PC-3 (cell line): ENCODE data around the gene ZNF3. TPM values are rescaled to one million over a fixed set of nuclear protein-coding genes. Genes with fewer than 3 reads are reported as not detected.

ENCODE experiments used
- ATAC-seq: fragments of 200-7000 bp; cut with Tn5 transposase; 2 replicates; pipeline ENCODE4 v1.9.1; 2020; ENCODE audit warnings: mild to moderate bottlenecking, moderate library complexity
- BruUV-seq: library from RNA; stranded (reverse); fragments of 400-500 nt; replicated peaks from 2 replicates; lab custom pipeline; 2021; lab: Mats Ljungman, UMichigan
- CTCF ChIA-PET: fragments of 300-600 bp; sonication (Branson Sonifier 250); formaldehyde crosslinking; loops from one replicate; lab custom pipeline; 2022; ENCODE audit warnings: antibody characterized with exemption; lab: Charles Lee
- POLR2A ChIA-PET: fragments of 300-600 bp; sonication (Branson Sonifier 250); formaldehyde crosslinking; loops from one replicate; lab custom pipeline; 2022; ENCODE audit warnings: antibody characterized with exemption; ENCODE audit not compliant: unreplicated experiment; lab: Charles Lee
- DNase-seq: peaks from one replicate; pipeline ENCODE4 v3.0.0-alpha.2; 2015
- H2AFZ ChIP-seq: fragments of 300-600 bp; sonication (generic); 2 replicates; pipeline ENCODE4 v1.6.0; 2016; ENCODE audit warnings: antibody characterized with exemption, low read length
- H3F3A ChIP-seq: fragments of 300-600 bp; sonication (generic); one replicate; pipeline ENCODE4 v1.6.0; 2017; ENCODE audit warnings: antibody characterized with exemption, low read length, control low read depth, mild to moderate bottlenecking; ENCODE audit not compliant: unreplicated experiment
- H3K27ac ChIP-seq: fragments of 300-600 bp; sonication (generic); 2 replicates; pipeline ENCODE4 v1.5.1; 2016; ENCODE audit warnings: mild to moderate bottlenecking, low read length
- H3K27me3 ChIP-seq: fragments of 300-600 bp; sonication (generic); 2 replicates; pipeline ENCODE4 v1.6.1; 2016; ENCODE audit warnings: low read length, mixed read lengths
- H3K36me3 ChIP-seq: fragments of 300-600 bp; sonication (generic); 2 replicates; pipeline ENCODE4 v1.6.1; 2016; ENCODE audit warnings: low read depth, mixed run types, low read length, mixed read lengths
- H3K4me1 ChIP-seq: fragments of 300-600 bp; sonication (generic); 2 replicates; pipeline ENCODE4 v1.5.1; 2016; ENCODE audit warnings: low read length; ENCODE audit not compliant: insufficient read depth
- H3K4me2 ChIP-seq: fragments of 300-600 bp; sonication (generic); 2 replicates; pipeline ENCODE4 v1.6.0; 2016; ENCODE audit warnings: low read length
- H3K4me3 ChIP-seq: fragments of 300-600 bp; sonication (generic); 2 replicates; pipeline ENCODE4 v1.5.1; 2016; ENCODE audit warnings: mild to moderate bottlenecking, low read length, mixed read lengths
- H3K79me2 ChIP-seq: fragments of 300-600 bp; sonication (generic); 2 replicates; pipeline ENCODE4 v1.6.1; 2017; ENCODE audit warnings: low read length, mixed read lengths
- H3K9ac ChIP-seq: fragments of 300-600 bp; sonication (generic); 2 replicates; pipeline ENCODE4 v1.6.0; 2016; ENCODE audit warnings: mild to moderate bottlenecking, low read length
- H3K9me2 ChIP-seq: fragments of 300-600 bp; sonication (generic); replicated peaks from 2 replicates; pipeline ENCODE4 v1.6.1; 2016; ENCODE audit warnings: mixed run types, low read length, mixed read lengths
- H3K9me3 ChIP-seq: fragments of 300-600 bp; sonication (generic); 2 replicates; pipeline ENCODE4 v1.6.1; 2016; ENCODE audit warnings: low read length, mixed read lengths
- H4K20me1 ChIP-seq: fragments of 300-600 bp; sonication (generic); 2 replicates; pipeline ENCODE4 v1.6.1; 2016; ENCODE audit warnings: low read length, mixed read lengths
- CTCF ChIP-seq: fragments of 300-600 bp; sonication (generic); conservative IDR thresholded peaks from 2 replicates; pipeline ENCODE4 v1.5.1; 2017; ENCODE audit warnings: antibody characterized with exemption, low read depth, mild to moderate bottlenecking, low read length
- EZH2 ChIP-seq: fragments of 300-600 bp; sonication (generic); IDR thresholded peaks from one replicate; pipeline ENCODE4 v1.6.1; 2017; ENCODE audit warnings: antibody characterized with exemption, mild to moderate bottlenecking, low read length; ENCODE audit not compliant: unreplicated experiment
- EZH2phosphoT487 ChIP-seq: fragments of 300-600 bp; sonication (generic); IDR thresholded peaks from 2 replicates; pipeline ENCODE4 v1.6.1; 2018; ENCODE audit warnings: mild to moderate bottlenecking, antibody characterized with exemption, low read length, borderline replicate concordance
- intact Hi-C: fragments of 100-400 bp; cut with micrococcal nuclease; formaldehyde crosslinking; loops from 2 replicates; pipeline ENCODE4 v1.9.0; 2023
- total RNA-seq: library from RNA; depleted of rRNA; stranded (reverse); fragments of >200 nt; gene quantifications from 2 replicates; pipeline ENCODE4 v1.2.3, GENCODE V29; 2014

Gene ZNF3
- total RNA-seq, 1 experiment from 2014 or later: 16.5 TPM

GRCh38 chr7:100128637-100128963 lies 47.1 kb upstream of the ZNF3 start:
- CTCF ChIA-PET: interaction anchor here (0.9 kb wide), 1 partner anchor 279 kb away, joined by 7 read pairs; no protein-coding TSS in a partner anchor
- Histone ChIP-seq H3K4me2 (peak overlapping the region; percentile 93), H3K9me2 (no peaks in the 10 kb centered on the region), H3K4me1 (0 out of 2 replicates have a peak, but pooled peaks cover 4% of the 10 kb centered on the region), H3K36me3 (no peaks in the 10 kb centered on the region), H2AFZ (no peak overlapping the region), H3K9me3 (no peaks in the 10 kb centered on the region), H3F3A (no peaks in the 10 kb centered on the region), H3K4me3 (no peak overlapping the region), H3K27ac (no peak overlapping the region), H3K27me3 (no peaks in the 10 kb centered on the region), H3K79me2 (0 out of 2 replicates have a peak, but pooled peaks cover 5% of the 10 kb centered on the region), H3K9ac (no peak overlapping the region), H4K20me1 (no peaks in the 10 kb centered on the region)
- POLR2A ChIA-PET: interaction anchor here (0.6 kb wide), 2 partner anchors 84 to 1249 kb away, joined by 4 to 18 read pairs; no protein-coding TSS in a partner anchor
- no TSS peak for BruUV-seq
- ATAC-seq (no peak), DNase-seq (no peak)
- intact Hi-C loops: loop anchor here (5.0 kb wide), 1 partner anchor 46 kb away; the partner anchor contains the start of gene ZNF3
- TF ChIP-seq CTCF: no peak
- no peak for TF ChIP-seq EZH2phosphoT487
- no peak for TF ChIP-seq EZH2

- Histone ChIP-seq H3K4me1 (0 out of 2 replicates have a peak, but pooled peaks cover 4% of the 10 kb centered on the region), H3K9ac (peak overlapping the region; percentile 91), H4K20me1 (no peaks in the 10 kb centered on the region), H3K79me2 (0 out of 2 replicates have a peak, but pooled peaks cover 5% of the 10 kb centered on the region), H3F3A (no peaks in the 10 kb centered on the region), H3K27ac (no peak overlapping the region), H3K9me3 (no peaks in the 10 kb centered on the region), H3K36me3 (no peaks in the 10 kb centered on the region), H3K27me3 (no peaks in the 10 kb centered on the region), H3K4me2 (peak overlapping the region; percentile 93), H3K4me3 (peak overlapping the region; percentile 80), H2AFZ (peak overlapping the region; percentile 84), H3K9me2 (no peaks in the 10 kb centered on the region)
- ChIA-PET CTCF (no interaction called here), POLR2A (interaction anchor here (0.6 kb wide), 1 partner anchor 1248 kb away, joined by 4 read pairs; no protein-coding TSS in a partner anchor)
- ATAC-seq (peak; percentile 27), DNase-seq (peak; percentile 14)
- no peak for TF ChIP-seq EZH2
- no peak for TF ChIP-seq CTCF
- TF ChIP-seq EZH2phosphoT487: no peak
- intact Hi-C loops: loop anchor here (5.0 kb wide), 1 partner anchor 46 kb away; the partner anchor contains the start of gene ZNF3
- BruUV-seq: TSS peak; percentile 32
Measured at GRCh38 chr7:100127866-100128636, 46.5 kb upstream of the ZNF3 start.
